ENCODE data around the gene TECPR1. TPM values are rescaled to one million over a fixed set of nuclear protein-coding genes. Genes with fewer than 3 reads are reported as not detected.

The TECPR1 gene
- total and polyA plus RNA-seq, 2 of the 8 experiments (the other 6 are each of a cell fraction or from before 2014, with no cell fraction given) = 1.3 to 11.1 TPM

DNA sequence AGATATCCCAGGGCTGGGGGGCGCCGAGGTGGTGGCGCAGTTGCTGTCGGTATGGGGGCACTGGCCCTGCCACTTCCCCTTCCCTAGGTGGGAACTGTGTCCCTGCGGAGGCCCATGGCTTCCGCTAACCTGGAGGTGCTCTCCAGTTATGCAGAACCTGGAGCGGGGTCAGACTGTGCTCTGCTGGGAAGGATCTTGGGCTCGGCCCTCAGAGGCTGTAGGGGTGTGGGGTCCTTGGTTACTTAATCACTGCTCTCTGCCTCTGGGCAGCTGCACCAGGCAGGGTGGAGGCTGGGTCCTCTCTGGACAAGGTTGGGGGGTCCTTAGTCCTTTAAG lies 31.8 kb upstream of the TECPR1 start (continued):
- TF ChIP-seq, protein P1, sequence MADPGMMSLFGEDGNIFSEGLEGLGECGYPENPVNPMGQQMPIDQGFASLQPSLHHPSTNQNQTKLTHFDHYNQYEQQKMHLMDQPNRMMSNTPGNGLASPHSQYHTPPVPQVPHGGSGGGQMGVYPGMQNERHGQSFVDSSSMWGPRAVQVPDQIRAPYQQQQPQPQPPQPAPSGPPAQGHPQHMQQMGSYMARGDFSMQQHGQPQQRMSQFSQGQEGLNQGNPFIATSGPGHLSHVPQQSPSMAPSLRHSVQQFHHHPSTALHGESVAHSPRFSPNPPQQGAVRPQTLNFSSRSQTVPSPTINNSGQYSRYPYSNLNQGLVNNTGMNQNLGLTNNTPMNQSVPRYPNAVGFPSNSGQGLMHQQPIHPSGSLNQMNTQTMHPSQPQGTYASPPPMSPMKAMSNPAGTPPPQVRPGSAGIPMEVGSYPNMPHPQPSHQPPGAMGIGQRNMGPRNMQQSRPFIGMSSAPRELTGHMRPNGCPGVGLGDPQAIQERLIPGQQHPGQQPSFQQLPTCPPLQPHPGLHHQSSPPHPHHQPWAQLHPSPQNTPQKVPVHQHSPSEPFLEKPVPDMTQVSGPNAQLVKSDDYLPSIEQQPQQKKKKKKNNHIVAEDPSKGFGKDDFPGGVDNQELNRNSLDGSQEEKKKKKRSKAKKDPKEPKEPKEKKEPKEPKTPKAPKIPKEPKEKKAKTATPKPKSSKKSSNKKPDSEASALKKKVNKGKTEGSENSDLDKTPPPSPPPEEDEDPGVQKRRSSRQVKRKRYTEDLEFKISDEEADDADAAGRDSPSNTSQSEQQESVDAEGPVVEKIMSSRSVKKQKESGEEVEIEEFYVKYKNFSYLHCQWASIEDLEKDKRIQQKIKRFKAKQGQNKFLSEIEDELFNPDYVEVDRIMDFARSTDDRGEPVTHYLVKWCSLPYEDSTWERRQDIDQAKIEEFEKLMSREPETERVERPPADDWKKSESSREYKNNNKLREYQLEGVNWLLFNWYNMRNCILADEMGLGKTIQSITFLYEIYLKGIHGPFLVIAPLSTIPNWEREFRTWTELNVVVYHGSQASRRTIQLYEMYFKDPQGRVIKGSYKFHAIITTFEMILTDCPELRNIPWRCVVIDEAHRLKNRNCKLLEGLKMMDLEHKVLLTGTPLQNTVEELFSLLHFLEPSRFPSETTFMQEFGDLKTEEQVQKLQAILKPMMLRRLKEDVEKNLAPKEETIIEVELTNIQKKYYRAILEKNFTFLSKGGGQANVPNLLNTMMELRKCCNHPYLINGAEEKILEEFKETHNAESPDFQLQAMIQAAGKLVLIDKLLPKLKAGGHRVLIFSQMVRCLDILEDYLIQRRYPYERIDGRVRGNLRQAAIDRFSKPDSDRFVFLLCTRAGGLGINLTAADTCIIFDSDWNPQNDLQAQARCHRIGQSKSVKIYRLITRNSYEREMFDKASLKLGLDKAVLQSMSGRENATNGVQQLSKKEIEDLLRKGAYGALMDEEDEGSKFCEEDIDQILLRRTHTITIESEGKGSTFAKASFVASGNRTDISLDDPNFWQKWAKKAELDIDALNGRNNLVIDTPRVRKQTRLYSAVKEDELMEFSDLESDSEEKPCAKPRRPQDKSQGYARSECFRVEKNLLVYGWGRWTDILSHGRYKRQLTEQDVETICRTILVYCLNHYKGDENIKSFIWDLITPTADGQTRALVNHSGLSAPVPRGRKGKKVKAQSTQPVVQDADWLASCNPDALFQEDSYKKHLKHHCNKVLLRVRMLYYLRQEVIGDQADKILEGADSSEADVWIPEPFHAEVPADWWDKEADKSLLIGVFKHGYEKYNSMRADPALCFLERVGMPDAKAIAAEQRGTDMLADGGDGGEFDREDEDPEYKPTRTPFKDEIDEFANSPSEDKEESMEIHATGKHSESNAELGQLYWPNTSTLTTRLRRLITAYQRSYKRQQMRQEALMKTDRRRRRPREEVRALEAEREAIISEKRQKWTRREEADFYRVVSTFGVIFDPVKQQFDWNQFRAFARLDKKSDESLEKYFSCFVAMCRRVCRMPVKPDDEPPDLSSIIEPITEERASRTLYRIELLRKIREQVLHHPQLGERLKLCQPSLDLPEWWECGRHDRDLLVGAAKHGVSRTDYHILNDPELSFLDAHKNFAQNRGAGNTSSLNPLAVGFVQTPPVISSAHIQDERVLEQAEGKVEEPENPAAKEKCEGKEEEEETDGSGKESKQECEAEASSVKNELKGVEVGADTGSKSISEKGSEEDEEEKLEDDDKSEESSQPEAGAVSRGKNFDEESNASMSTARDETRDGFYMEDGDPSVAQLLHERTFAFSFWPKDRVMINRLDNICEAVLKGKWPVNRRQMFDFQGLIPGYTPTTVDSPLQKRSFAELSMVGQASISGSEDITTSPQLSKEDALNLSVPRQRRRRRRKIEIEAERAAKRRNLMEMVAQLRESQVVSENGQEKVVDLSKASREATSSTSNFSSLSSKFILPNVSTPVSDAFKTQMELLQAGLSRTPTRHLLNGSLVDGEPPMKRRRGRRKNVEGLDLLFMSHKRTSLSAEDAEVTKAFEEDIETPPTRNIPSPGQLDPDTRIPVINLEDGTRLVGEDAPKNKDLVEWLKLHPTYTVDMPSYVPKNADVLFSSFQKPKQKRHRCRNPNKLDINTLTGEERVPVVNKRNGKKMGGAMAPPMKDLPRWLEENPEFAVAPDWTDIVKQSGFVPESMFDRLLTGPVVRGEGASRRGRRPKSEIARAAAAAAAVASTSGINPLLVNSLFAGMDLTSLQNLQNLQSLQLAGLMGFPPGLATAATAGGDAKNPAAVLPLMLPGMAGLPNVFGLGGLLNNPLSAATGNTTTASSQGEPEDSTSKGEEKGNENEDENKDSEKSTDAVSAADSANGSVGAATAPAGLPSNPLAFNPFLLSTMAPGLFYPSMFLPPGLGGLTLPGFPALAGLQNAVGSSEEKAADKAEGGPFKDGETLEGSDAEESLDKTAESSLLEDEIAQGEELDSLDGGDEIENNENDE (IDR thresholded peaks at IDR 0.05; ENCODE audit: insufficient replicate concordance, low read length) = no peak
- TF ChIP-seq TEAD4 (IDR thresholded peaks at IDR 0.05; ENCODE audit: low read depth, low read length) (no peak), JUN (IDR thresholded peaks at IDR 0.05; ENCODE audit: low read depth, low read length) (no peak), ASH2L (IDR thresholded peaks at IDR 0.05; ENCODE audit: low read length) (no peak), TAF1 (IDR thresholded peaks at IDR 0.05; ENCODE audit: low read depth, low read length) (no peak), CREB1 (IDR thresholded peaks at IDR 0.05) (no peak), CBX5 (IDR thresholded peaks at IDR 0.05; ENCODE audit: low read depth, low read length) (no peak), EP300 (IDR thresholded peaks at IDR 0.05; ENCODE audit: borderline replicate concordance in 1 of 2, low read depth in 2 of 2, low read length in 2 of 2) (no peak), CTBP2 (IDR thresholded peaks at IDR 0.05; ENCODE audit: borderline replicate concordance, insufficient read depth, insufficient read length, low read length) (no peak)
